22Rv1 (cell line): ENCODE data around the gene IFIT2.

Experiments used
- ZFX ChIP-seq: fragments of 450-650 bp; IDR thresholded peaks from 2 replicates; pipeline ENCODE4 v1.6.1; 2017; ENCODE audit warnings: antibody characterized with exemption, borderline replicate concordance
- TF ChIP-seq, protein P1 (sequence below): fragments of 450-650 bp; IDR thresholded peaks from 2 replicates; pipeline ENCODE4 v1.5.1; 2017; ENCODE audit warnings: mild to moderate bottlenecking

DNA sequence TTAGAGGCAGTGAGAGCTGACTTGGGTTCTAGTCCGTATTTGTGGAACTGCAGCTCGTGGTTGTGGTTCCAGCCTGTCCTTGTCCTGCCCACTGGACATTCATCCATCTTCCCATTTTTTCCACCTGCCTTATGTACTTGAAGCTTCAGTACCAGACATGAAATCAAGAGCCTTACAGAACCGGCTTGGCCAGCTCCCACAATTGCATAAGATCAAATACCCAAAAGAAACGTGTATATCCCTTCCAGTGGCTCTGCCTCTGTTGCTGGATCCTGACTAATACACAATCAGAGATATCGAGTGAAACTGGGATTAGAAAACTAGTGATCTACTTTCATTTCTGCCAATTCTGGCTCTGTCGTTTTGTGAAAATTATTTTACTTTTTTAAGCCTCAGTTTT, 26.5 kb upstream of the IFIT2 start:
- TF ChIP-seq, protein P1, sequence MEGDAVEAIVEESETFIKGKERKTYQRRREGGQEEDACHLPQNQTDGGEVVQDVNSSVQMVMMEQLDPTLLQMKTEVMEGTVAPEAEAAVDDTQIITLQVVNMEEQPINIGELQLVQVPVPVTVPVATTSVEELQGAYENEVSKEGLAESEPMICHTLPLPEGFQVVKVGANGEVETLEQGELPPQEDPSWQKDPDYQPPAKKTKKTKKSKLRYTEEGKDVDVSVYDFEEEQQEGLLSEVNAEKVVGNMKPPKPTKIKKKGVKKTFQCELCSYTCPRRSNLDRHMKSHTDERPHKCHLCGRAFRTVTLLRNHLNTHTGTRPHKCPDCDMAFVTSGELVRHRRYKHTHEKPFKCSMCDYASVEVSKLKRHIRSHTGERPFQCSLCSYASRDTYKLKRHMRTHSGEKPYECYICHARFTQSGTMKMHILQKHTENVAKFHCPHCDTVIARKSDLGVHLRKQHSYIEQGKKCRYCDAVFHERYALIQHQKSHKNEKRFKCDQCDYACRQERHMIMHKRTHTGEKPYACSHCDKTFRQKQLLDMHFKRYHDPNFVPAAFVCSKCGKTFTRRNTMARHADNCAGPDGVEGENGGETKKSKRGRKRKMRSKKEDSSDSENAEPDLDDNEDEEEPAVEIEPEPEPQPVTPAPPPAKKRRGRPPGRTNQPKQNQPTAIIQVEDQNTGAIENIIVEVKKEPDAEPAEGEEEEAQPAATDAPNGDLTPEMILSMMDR, result no peak
- TF ChIP-seq ZFX, result no peak
